IMR-90 (cell line): ENCODE results near the gene BLOC1S6. TPM values are rescaled to one million over a fixed set of nuclear protein-coding genes. Genes with fewer than 3 reads are reported as not detected.

Experiments used
- ATAC-seq: fragments of 200-7000 bp; cut with Tn5 transposase; 2 replicates; pipeline ENCODE4 v1.9.1; 2020; ENCODE audit warnings: low read depth, mild to moderate bottlenecking, moderate library complexity
- BruUV-seq: library from RNA; stranded (reverse); fragments of 400-500 nt; replicated peaks from 2 replicates; lab custom pipeline; 2021; lab: Mats Ljungman, UMichigan
- CTCF ChIA-PET: fragments of 300-600 bp; formaldehyde crosslinking; extraction: SDS; loops from one replicate; lab custom pipeline; 2021; ENCODE audit warnings: antibody characterized with exemption; lab: Yijun Ruan, JAX
- POLR2A ChIA-PET: fragments of 300-600 bp; sonication (Branson Sonifier 250); formaldehyde crosslinking; loops from one replicate; lab custom pipeline; 2022; ENCODE audit warnings: antibody characterized with exemption; ENCODE audit not compliant: unreplicated experiment; lab: Charles Lee
- DNase-seq: peaks from one replicate; pipeline ENCODE4 v3.0.0; 2013
- H2AFZ ChIP-seq: replicated peaks from 2 replicates; pipeline ENCODE3; 2013; ENCODE audit warnings: low read length, mild to moderate bottlenecking; ENCODE audit not compliant: poor library complexity
- H2AK5ac ChIP-seq: 2 replicates; pipeline ENCODE4 v1.6.1; 2013; ENCODE audit warnings: low read depth, low read length, inconsistent platforms
- H2AK9ac ChIP-seq: replicated peaks from 2 replicates; pipeline ENCODE3; 2013; ENCODE audit warnings: mild to moderate bottlenecking, low read depth, low read length, moderate library complexity; ENCODE audit not compliant: poor library complexity
- H2BK120ac ChIP-seq: 2 replicates; pipeline ENCODE4 v1.6.1; 2013; ENCODE audit warnings: low read depth, low read length, inconsistent platforms
- H2BK15ac ChIP-seq: 3 replicates; pipeline ENCODE4 v1.6.1; 2013; ENCODE audit warnings: low read depth, low read length, inconsistent platforms
- H2BK20ac ChIP-seq: 2 replicates; pipeline ENCODE4 v1.6.1; 2013; ENCODE audit warnings: low read depth, mild to moderate bottlenecking, inconsistent platforms, low read length, moderate library complexity
- H2BK5ac ChIP-seq: 2 replicates; pipeline ENCODE4 v1.6.1; 2013; ENCODE audit warnings: mild to moderate bottlenecking, low read depth, low read length, inconsistent platforms; ENCODE audit not compliant: poor library complexity, severe bottlenecking
- H3K14ac ChIP-seq: replicated peaks from 2 replicates; pipeline ENCODE4 v1.6.1; 2013; ENCODE audit warnings: low read depth, low read length, inconsistent platforms
- H3K18ac ChIP-seq: 2 replicates; pipeline ENCODE4 v1.6.1; 2013; ENCODE audit warnings: low read depth, low read length, control low read depth
- H3K23ac ChIP-seq: 2 replicates; pipeline ENCODE4 v1.6.1; 2013; ENCODE audit warnings: low read depth, low read length, inconsistent platforms
- H3K27ac ChIP-seq: 2 replicates; pipeline ENCODE4 v1.5.1; 2013; ENCODE audit warnings: mild to moderate bottlenecking, control low read depth, low read length; ENCODE audit not compliant: insufficient read depth
- H3K27me3 ChIP-seq: 2 replicates; pipeline ENCODE4 v1.6.1; 2013; ENCODE audit warnings: low read length; ENCODE audit not compliant: control insufficient read depth, insufficient read depth
- H3K36me3 ChIP-seq: 2 replicates; pipeline ENCODE4 v1.6.1; 2013; ENCODE audit warnings: low read length, mixed read lengths; ENCODE audit not compliant: control insufficient read depth, insufficient read depth
- H3K4ac ChIP-seq: 2 replicates; pipeline ENCODE4 v1.6.1; 2013; ENCODE audit warnings: low read depth, low read length, inconsistent platforms
- H3K4me1 ChIP-seq: 2 replicates; pipeline ENCODE4 v1.6.1; 2013; ENCODE audit warnings: low read length, mixed read lengths; ENCODE audit not compliant: control insufficient read depth, insufficient read depth
- H3K4me2 ChIP-seq: 2 replicates; pipeline ENCODE4 v1.6.1; 2013; ENCODE audit warnings: low read depth, mild to moderate bottlenecking, control low read depth, low read length, moderate library complexity
- H3K4me3 ChIP-seq: 2 replicates; pipeline ENCODE4 v1.5.1; 2013; ENCODE audit warnings: low read depth, mild to moderate bottlenecking, control low read depth, low read length, moderate library complexity; ENCODE audit not compliant: insufficient read depth
- H3K56ac ChIP-seq: 2 replicates; pipeline ENCODE4 v1.6.1; 2013; ENCODE audit warnings: low read length, inconsistent platforms; ENCODE audit not compliant: insufficient read depth; ENCODE audit errors: extremely low read depth
- H3K79me1 ChIP-seq, 2 experiments: 2 replicates each; pipeline ENCODE4 v1.6.1; 2013; ENCODE audit warnings: low read length in 2 of 2, inconsistent platforms in 1 of 2, low read depth in 1 of 2
- H3K9ac ChIP-seq: 2 replicates; pipeline ENCODE4 v1.6.1; 2013; ENCODE audit warnings: low read depth, low read length, control low read depth
- H3K9me1 ChIP-seq: 2 replicates; pipeline ENCODE4 v1.6.1; 2013; ENCODE audit warnings: low read length, inconsistent platforms; ENCODE audit not compliant: insufficient read depth
- H3K9me3 ChIP-seq: 2 replicates; pipeline ENCODE4 v1.6.1; 2013; ENCODE audit warnings: low read length; ENCODE audit not compliant: control insufficient read depth, insufficient read depth
- H4K20me1 ChIP-seq: 2 replicates; pipeline ENCODE4 v1.6.1; 2013; ENCODE audit warnings: low read length, inconsistent platforms; ENCODE audit not compliant: insufficient read depth
- H4K5ac ChIP-seq: 2 replicates; pipeline ENCODE4 v1.6.1; 2013; ENCODE audit warnings: mild to moderate bottlenecking, low read depth, low read length, control low read depth
- H4K8ac ChIP-seq, 2 experiments: 2 replicates each; pipeline ENCODE4 v1.6.1; 2013; ENCODE audit warnings: low read depth in 2 of 2, low read length in 2 of 2, control low read depth in 1 of 2, inconsistent platforms in 1 of 2
- H4K91ac ChIP-seq: 2 replicates; pipeline ENCODE4 v1.6.1; 2013; ENCODE audit warnings: low read depth, low read length, inconsistent platforms; ENCODE audit not compliant: insufficient read depth
- BHLHE40 ChIP-seq: fragments of 150-350 bp; IDR thresholded peaks from 2 replicates; pipeline ENCODE4 v1.6.1; 2016; ENCODE audit warnings: mild to moderate bottlenecking, low read depth, low read length
- FOS ChIP-seq: fragments of 150-350 bp; IDR thresholded peaks from 2 replicates; pipeline ENCODE4 v1.6.1; 2016; ENCODE audit warnings: low read depth, low read length
- MAFK ChIP-seq: IDR thresholded peaks from 2 replicates; pipeline ENCODE4 v1.6.1; 2012; ENCODE audit warnings: low read depth, low read length, improper control_type of control experiment
- MAZ ChIP-seq: IDR thresholded peaks from 2 replicates; pipeline ENCODE4 v1.6.1; 2012; ENCODE audit warnings: low read depth, mild to moderate bottlenecking, low read length, improper control_type of control experiment, moderate library complexity, borderline replicate concordance
- RAD21 ChIP-seq: IDR thresholded peaks from 2 replicates; pipeline ENCODE4 v1.6.1; 2012; ENCODE audit warnings: low read length, improper control_type of control experiment
- WGBS, 2 experiments: methylation state at CpG; one replicate each; pipeline versions ENCODE4 v1.1.5 to v1.1.7; 2013; ENCODE audit warnings: missing lambda C conversion rate in 2 of 2; ENCODE audit not compliant: insufficient read length in 1 of 2; ENCODE audit errors: extremely low coverage in 2 of 2; 5-methylcytosine and 5-hydroxymethylcytosine counted together
- dilution Hi-C: fragments of 300-500 bp; cut with HindIII; formaldehyde crosslinking; loops from one replicate; pipeline ENCODE4 v1.14.3; 2018; ENCODE audit warnings: low sequenced_read_pairs; ENCODE audit not compliant: unreplicated experiment
- in situ Hi-C: fragments of 300-500 bp; cut with MboI; formaldehyde crosslinking; loops from 3 replicates; pipeline ENCODE4 v1.14.3; 2019; ENCODE audit warnings: low sequenced_read_pairs, inconsistent platforms, mixed read lengths
- intact Hi-C: fragments of 100-400 bp; cut with micrococcal nuclease; formaldehyde crosslinking; loops from 2 replicates; pipeline ENCODE4 v1.10.0; 2022
- polyA plus RNA-seq, 3 experiments: library from polyadenylated mRNA; depleted of rRNA; stranded (reverse); fragments of >200 nt; gene quantifications; 2 replicates each; pipeline ENCODE4 v1.2.3, GENCODE V29; 2012; ENCODE audit warnings: low replicate concordance in 1 of 3
- total RNA-seq: library from RNA; depleted of rRNA; stranded (reverse); fragments of >200 nt; gene quantifications from 2 replicates; pipeline ENCODE4 v1.2.3, GENCODE V29; 2012
- TF ChIP-seq, protein P1 (sequence below): fragments of 150-350 bp; IDR thresholded peaks from 2 replicates; pipeline ENCODE4 v1.6.1; 2017; ENCODE audit warnings: mild to moderate bottlenecking, antibody characterized with exemption, low read length, low read depth
- TF ChIP-seq, protein P2 (sequence below): conservative IDR thresholded peaks from 2 replicates; pipeline ENCODE4 v1.5.1; 2012; ENCODE audit warnings: mild to moderate bottlenecking, low read depth, low read length, improper control_type of control experiment

Gene BLOC1S6
- total and polyA plus RNA-seq, 2 of the 4 experiments (the other 2 are of a cell fraction) = 21.7 to 40.9 TPM

DNA sequence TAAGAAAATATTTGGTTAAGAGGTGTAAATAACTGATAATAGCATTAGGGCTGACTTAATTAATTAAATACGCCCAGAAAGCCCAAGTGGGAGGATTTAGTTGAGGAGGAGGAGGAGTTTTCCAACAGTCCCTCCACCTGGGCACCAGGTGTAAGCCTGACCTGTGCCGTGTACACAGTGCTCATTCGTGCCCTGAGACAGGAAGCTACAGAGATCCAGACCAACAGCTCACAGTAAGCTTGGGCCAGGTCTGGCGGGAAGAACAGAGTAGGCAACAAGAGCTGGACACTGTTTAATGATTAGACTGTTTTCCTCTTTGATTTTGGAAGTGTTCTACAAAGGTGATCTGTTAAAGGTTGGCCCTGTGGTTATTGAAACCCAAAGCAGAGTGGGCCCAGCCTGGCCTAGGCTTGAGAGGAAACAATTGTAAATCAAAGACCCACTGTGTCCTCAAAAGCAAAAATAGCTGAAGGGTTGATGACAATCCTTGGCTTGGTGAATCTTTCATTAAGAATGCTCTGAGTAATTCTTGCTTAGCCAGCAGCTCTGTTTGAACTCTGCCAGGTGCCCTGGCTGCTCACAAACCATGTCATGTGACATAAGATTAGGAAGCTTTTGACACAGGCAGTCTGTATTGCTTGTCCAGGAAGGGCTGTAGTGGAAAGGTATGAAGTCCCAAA is 61.5 kb downstream of the BLOC1S6 start:
- Histone ChIP-seq H2AFZ (peak overlapping the region; percentile 16), H3K27me3 (no peaks in the 10 kb centered on the region), H3K14ac (peak overlapping the region; percentile 24; the same call in 1 of the 2 replicates), H3K4me2 (no peak overlapping the region), H3K56ac (no peak overlapping the region), H4K8ac (peak overlapping the region in 1 of 2 experiments; percentile 72; a peak in 2 of 4 replicates), H3K79me1 (peaks cover 5 to 20% of the 10 kb centered on the region in 2 experiments; a peak in 2 of 4 replicates), H3K23ac (no peak overlapping the region), H3K9ac (no peak overlapping the region), H3K9me1 (peaks cover 16% of the 10 kb centered on the region), H2BK5ac (peak overlapping the region; percentile 66), H2BK15ac (peak overlapping the region; percentile 34; the same call in 1 of the 3 replicates), H3K18ac (peak overlapping the region; percentile 64), H3K4me3 (no peak overlapping the region), H2AK5ac (peak overlapping the region; percentile 89), H4K20me1 (no peaks in the 10 kb centered on the region), H2BK20ac (peak overlapping the region; percentile 41), H4K91ac (no peak overlapping the region; the same call in 1 of the 2 replicates), H3K4me1 (peaks cover 15% of the 10 kb centered on the region), H3K27ac (peak overlapping the region; percentile 55), H3K36me3 (no peaks in the 10 kb centered on the region; the same call in none of the 2 replicates), H3K4ac (peak overlapping the region; percentile 77), H2AK9ac (peak overlapping the region; percentile 86), H4K5ac (peak overlapping the region; percentile 72; the same call in 1 of the 2 replicates), H3K9me3 (no peaks in the 10 kb centered on the region), H2BK120ac (peak overlapping the region; percentile 71)
- DNase-seq = peak; percentile 86
- ChIA-PET POLR2A (no interaction called here), CTCF (interaction anchor here (0.6 to 0.9 kb wide), 2 partner anchors 12 to 58 kb away, joined by 3 read pairs; no protein-coding TSS in a partner anchor)
- no TSS peak for BruUV-seq
- WGBS, 2 experiments = 80% methylated on average over 1 of the region's 4 CpGs; no CpG with 5 or more reads in 1 of the 2 experiments
- TF ChIP-seq MAZ = 0 out of 2 replicates have a peak, but pooled peaks have one; percentile 19
- peak; percentile 74 for TF ChIP-seq MAFK
- TF ChIP-seq, protein P1, sequence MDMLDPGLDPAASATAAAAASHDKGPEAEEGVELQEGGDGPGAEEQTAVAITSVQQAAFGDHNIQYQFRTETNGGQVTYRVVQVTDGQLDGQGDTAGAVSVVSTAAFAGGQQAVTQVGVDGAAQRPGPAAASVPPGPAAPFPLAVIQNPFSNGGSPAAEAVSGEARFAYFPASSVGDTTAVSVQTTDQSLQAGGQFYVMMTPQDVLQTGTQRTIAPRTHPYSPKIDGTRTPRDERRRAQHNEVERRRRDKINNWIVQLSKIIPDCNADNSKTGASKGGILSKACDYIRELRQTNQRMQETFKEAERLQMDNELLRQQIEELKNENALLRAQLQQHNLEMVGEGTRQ = peak; percentile 65
- TF ChIP-seq RAD21 = no peak
- peak; percentile 42; the same call in 1 of the 2 replicates for TF ChIP-seq BHLHE40
- TF ChIP-seq FOS = 0 out of 2 replicates have a peak, but pooled peaks have one; percentile 7
- TF ChIP-seq, protein P2, sequence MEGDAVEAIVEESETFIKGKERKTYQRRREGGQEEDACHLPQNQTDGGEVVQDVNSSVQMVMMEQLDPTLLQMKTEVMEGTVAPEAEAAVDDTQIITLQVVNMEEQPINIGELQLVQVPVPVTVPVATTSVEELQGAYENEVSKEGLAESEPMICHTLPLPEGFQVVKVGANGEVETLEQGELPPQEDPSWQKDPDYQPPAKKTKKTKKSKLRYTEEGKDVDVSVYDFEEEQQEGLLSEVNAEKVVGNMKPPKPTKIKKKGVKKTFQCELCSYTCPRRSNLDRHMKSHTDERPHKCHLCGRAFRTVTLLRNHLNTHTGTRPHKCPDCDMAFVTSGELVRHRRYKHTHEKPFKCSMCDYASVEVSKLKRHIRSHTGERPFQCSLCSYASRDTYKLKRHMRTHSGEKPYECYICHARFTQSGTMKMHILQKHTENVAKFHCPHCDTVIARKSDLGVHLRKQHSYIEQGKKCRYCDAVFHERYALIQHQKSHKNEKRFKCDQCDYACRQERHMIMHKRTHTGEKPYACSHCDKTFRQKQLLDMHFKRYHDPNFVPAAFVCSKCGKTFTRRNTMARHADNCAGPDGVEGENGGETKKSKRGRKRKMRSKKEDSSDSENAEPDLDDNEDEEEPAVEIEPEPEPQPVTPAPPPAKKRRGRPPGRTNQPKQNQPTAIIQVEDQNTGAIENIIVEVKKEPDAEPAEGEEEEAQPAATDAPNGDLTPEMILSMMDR = no peak
- intact Hi-C loops = no loop called here
- in situ Hi-C loops = no loop called here
- dilution Hi-C loops = no loop called here
- ATAC-seq = peak; percentile 54
